Trophoblast cell (in vitro differentiated cells and primary cell): ENCODE results near the gene ATG7.

Experiments used
- DNase-seq, 2 donors: peaks; one replicate each; pipeline ENCODE4 v3.0.0-alpha.2; 2016
- H2AFZ ChIP-seq: 2 replicates; pipeline ENCODE4 v1.6.1; 2013; ENCODE audit warnings: low read length, moderate library complexity, mild to moderate bottlenecking; ENCODE audit not compliant: insufficient read depth, poor library complexity
- H2AK5ac ChIP-seq: 2 replicates; pipeline ENCODE4 v1.6.1; 2013; ENCODE audit warnings: mild to moderate bottlenecking, low read length
- H2BK120ac ChIP-seq: 2 replicates; pipeline ENCODE4 v1.6.1; 2013; ENCODE audit warnings: low read length, mild to moderate bottlenecking, moderate library complexity; ENCODE audit not compliant: insufficient read depth, poor library complexity
- H2BK12ac ChIP-seq: 2 replicates; pipeline ENCODE4 v1.6.1; 2013; ENCODE audit warnings: mild to moderate bottlenecking, low read length, moderate library complexity
- H2BK5ac ChIP-seq: 2 replicates; pipeline ENCODE4 v1.6.1; 2013; ENCODE audit warnings: low read length, low read depth, moderate library complexity, mild to moderate bottlenecking; ENCODE audit not compliant: poor library complexity
- H3K14ac ChIP-seq: 2 replicates; pipeline ENCODE4 v1.6.1; 2013; ENCODE audit warnings: mild to moderate bottlenecking, low read length
- H3K18ac ChIP-seq: 2 replicates; pipeline ENCODE4 v1.6.1; 2013; ENCODE audit warnings: mild to moderate bottlenecking, low read length
- H3K23ac ChIP-seq: 2 replicates; pipeline ENCODE4 v1.6.1; 2013; ENCODE audit warnings: low read length
- H3K27ac ChIP-seq: 2 replicates; pipeline ENCODE4 v1.5.1; 2013; ENCODE audit warnings: low read depth, mild to moderate bottlenecking, inconsistent platforms, low read length, moderate library complexity
- H3K27me3 ChIP-seq: 2 replicates; pipeline ENCODE4 v1.6.1; 2013; ENCODE audit warnings: inconsistent platforms, mild to moderate bottlenecking, low read length, moderate library complexity; ENCODE audit not compliant: insufficient read depth
- H3K36me3 ChIP-seq, 2 experiments: 1 replicate in 1 of 2; 2 replicates in 1 of 2; pipeline ENCODE4 v1.6.1; 2013; ENCODE audit warnings: low read length in 2 of 2, mild to moderate bottlenecking in 2 of 2, moderate library complexity in 1 of 2; ENCODE audit not compliant: insufficient read depth in 2 of 2, control insufficient read depth in 1 of 2
- H3K4ac ChIP-seq: 2 replicates; pipeline ENCODE4 v1.6.1; 2013; ENCODE audit warnings: low read depth, mild to moderate bottlenecking, low read length, moderate library complexity
- H3K4me1 ChIP-seq, 2 experiments: 1 replicate in 1 of 2; 2 replicates in 1 of 2; pipeline ENCODE4 v1.6.1; 2013; ENCODE audit warnings: low read length in 2 of 2, mild to moderate bottlenecking in 2 of 2, moderate library complexity in 1 of 2; ENCODE audit not compliant: insufficient read depth in 2 of 2, control insufficient read depth in 1 of 2
- H3K4me2 ChIP-seq: 2 replicates; pipeline ENCODE4 v1.6.1; 2013; ENCODE audit warnings: inconsistent platforms, mild to moderate bottlenecking, low read length, moderate library complexity
- H3K4me3 ChIP-seq: 2 replicates; pipeline ENCODE4 v1.5.1; 2013; ENCODE audit warnings: mild to moderate bottlenecking, low read depth, low read length, inconsistent platforms
- H3K79me1 ChIP-seq: one replicate; pipeline ENCODE4 v1.6.1; 2013; ENCODE audit warnings: low read length
- H3K79me2 ChIP-seq: 2 replicates; pipeline ENCODE4 v1.6.1; 2013; ENCODE audit warnings: low read length, mild to moderate bottlenecking; ENCODE audit not compliant: control insufficient read depth, insufficient read depth, poor library complexity
- H3K9ac ChIP-seq: 2 replicates; pipeline ENCODE4 v1.6.1; 2013; ENCODE audit warnings: mild to moderate bottlenecking, low read length
- H3K9me3 ChIP-seq: 2 replicates; pipeline ENCODE4 v1.6.1; 2013; ENCODE audit warnings: low read depth, mild to moderate bottlenecking, control low read depth, inconsistent platforms, low read length; ENCODE audit not compliant: insufficient read depth
- H4K12ac ChIP-seq: 2 replicates; pipeline ENCODE4 v1.6.1; 2013; ENCODE audit warnings: low read depth, mild to moderate bottlenecking, low read length, moderate library complexity
- H4K8ac ChIP-seq: 2 replicates; pipeline ENCODE4 v1.6.1; 2013; ENCODE audit warnings: low read depth, mild to moderate bottlenecking, low read length, moderate library complexity
- H4K91ac ChIP-seq: one replicate; pipeline ENCODE4 v1.6.1; 2013; ENCODE audit warnings: low read depth, mild to moderate bottlenecking, low read length, moderate library complexity
- WGBS: extraction: QIAGEN DNeasy Blood & Tissue Kit; methylation state at CpG from one replicate; pipeline ENCODE4 v1.1.7; 2013; ENCODE audit warnings: missing lambda C conversion rate; ENCODE audit not compliant: insufficient read length, insufficient coverage; ENCODE audit errors: extremely low coverage; 5-methylcytosine and 5-hydroxymethylcytosine counted together

The ATG7 gene

DNA sequence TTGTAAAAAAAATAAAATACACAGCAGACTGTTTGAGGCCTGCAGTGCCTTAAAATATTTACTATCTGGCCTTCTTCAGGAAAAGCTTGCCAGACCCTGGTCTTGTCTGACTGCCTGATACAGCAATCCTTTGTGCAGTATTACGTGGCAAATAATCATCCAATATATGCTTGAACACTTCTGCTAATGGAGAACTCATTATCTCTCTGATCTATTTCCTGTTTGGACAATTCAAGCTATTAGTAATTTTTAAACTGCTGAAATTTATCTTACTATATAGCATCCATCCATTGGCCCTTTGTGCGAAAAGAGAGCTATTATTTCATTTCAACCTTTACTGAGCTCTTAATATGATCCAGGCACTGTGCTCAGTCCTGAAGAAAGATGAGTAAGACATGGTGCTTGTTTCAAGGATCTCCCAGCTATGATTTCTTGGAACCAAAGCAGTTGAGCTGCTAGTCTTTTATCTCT, 15.9 kb downstream of the ATG7 start:
- Histone ChIP-seq H3K4ac (no peak overlapping the region), H2AK5ac (no peak overlapping the region), H2BK120ac (no peak overlapping the region), H2BK5ac (no peak overlapping the region), H4K8ac (no peak overlapping the region), H2AFZ (no peak overlapping the region), H3K4me1 (peaks cover 0 to 4% of the 10 kb centered on the region in 2 experiments), H4K12ac (no peak overlapping the region), H3K27me3 (no peaks in the 10 kb centered on the region), H3K14ac (no peak overlapping the region), H3K79me2 (no peaks in the 10 kb centered on the region), H3K4me2 (no peak overlapping the region), H3K9ac (no peak overlapping the region), H3K36me3 (peaks cover 2 to 6% of the 10 kb centered on the region in 2 experiments), H2BK12ac (no peak overlapping the region), H3K9me3 (no peaks in the 10 kb centered on the region), H3K18ac (no peak overlapping the region), H3K27ac (no peak overlapping the region), H3K4me3 (no peak overlapping the region), H4K91ac (no peak overlapping the region), H3K79me1 (peaks cover 2% of the 10 kb centered on the region), H3K23ac (no peak overlapping the region)
- no CpG with 5 or more reads among the region's 2 CpGs for WGBS
- DNase-seq, result no peak

DNA sequence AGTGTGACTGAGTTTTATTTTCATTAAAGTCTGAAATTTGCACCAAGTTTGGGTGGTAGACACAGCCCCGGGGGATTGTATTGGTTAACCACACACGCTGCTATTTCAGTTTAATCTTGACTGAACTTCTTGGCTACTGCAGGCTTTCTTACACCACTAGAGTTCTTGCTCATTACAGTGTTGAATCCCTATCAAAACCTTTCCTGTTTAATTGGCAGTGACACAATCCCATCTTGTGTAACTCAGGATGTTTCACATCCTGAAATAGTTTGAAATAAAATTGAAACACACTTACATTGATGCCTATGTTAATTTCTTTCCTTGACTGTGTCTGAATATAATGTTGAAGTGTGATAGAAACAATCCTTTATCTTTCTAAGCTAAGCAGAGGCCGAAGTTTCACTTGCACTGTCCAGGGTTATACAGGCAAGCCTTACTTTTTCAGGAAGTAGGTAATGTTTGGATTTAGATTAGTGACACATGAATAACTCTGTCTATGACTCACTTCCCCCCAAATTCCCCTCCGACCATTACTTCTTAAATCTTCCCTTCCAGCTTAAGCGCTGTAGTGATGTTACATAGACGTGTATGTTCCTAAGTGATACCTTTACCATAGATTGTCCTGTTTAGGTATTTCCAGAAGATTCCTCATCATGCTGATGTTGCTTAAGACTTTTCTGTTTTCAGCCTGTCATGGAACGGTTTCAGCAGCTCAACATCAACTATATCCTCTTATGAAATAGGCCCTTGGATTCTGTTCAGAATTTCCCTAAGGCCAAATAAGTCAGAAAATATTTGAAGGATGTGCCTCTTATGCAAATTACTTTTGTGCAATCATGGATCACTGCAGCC, 16.8 kb downstream of the ATG7 start:
- H4K91ac ChIP-seq, result no peak overlapping the region
- H3K4ac ChIP-seq, result no peak overlapping the region
- peaks cover 0 to 2% of the 10 kb centered on the region in 2 experiments for H3K4me1 ChIP-seq
- WGBS, result no CpG with 5 or more reads among the region's 7 CpGs
- no peak overlapping the region for H2BK120ac ChIP-seq
- H4K8ac ChIP-seq, result no peak overlapping the region
- H2BK5ac ChIP-seq, result no peak overlapping the region
- no peak overlapping the region for H3K18ac ChIP-seq
- no peak overlapping the region for H2AFZ ChIP-seq
- H3K4me3 ChIP-seq, result no peak overlapping the region
- no peaks in the 10 kb centered on the region for H3K9me3 ChIP-seq
- H2BK12ac ChIP-seq, result no peak overlapping the region
- H3K9ac ChIP-seq, result no peak overlapping the region
- no peaks in the 10 kb centered on the region for H3K79me2 ChIP-seq
- H3K79me1 ChIP-seq, result peaks cover 2% of the 10 kb centered on the region
- no peak overlapping the region for H3K23ac ChIP-seq
- H2AK5ac ChIP-seq, result no peak overlapping the region
- peaks cover 0 to 2% of the 10 kb centered on the region in 2 experiments for H3K36me3 ChIP-seq
- DNase-seq, result peak; percentile 74 to 95
- H3K14ac ChIP-seq, result no peak overlapping the region
- H3K4me2 ChIP-seq, result no peak overlapping the region
- no peak overlapping the region for H4K12ac ChIP-seq
- no peak overlapping the region for H3K27ac ChIP-seq
- H3K27me3 ChIP-seq, result no peaks in the 10 kb centered on the region

DNA sequence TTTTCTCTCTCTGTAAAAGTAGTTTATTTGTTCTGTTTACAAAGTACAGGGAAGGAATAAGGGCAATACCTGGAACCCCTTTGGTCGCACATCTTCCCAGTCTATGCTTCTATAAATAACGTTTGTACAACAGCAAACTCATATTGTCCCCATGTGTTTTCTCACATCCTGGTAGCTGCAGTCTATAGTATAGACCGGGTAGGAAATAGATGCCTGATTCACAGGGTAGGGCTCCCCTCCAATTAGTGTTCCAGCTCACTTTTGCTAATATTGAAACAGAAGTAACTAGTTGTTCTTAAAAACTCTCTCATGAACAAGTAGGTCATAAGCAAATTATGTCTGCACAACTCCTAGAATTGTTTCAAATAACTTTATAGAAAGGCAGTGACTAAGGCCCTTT, 17.7 kb downstream of the ATG7 start:
- no peak overlapping the region for H3K9ac ChIP-seq
- H3K4me1 ChIP-seq, result peaks cover 0 to 2% of the 10 kb centered on the region in 2 experiments
- DNase-seq, result no peak
- no peak overlapping the region for H2BK12ac ChIP-seq
- no peak overlapping the region for H3K14ac ChIP-seq
- H2BK5ac ChIP-seq, result no peak overlapping the region
- no peak overlapping the region for H3K4ac ChIP-seq
- H4K91ac ChIP-seq, result no peak overlapping the region
- H2AK5ac ChIP-seq, result no peak overlapping the region
- H2BK120ac ChIP-seq, result no peak overlapping the region
- no CpG with 5 or more reads among the region's 3 CpGs for WGBS
- no peak overlapping the region for H3K27ac ChIP-seq
- no peak overlapping the region for H2AFZ ChIP-seq
- H3K36me3 ChIP-seq, result peaks cover 0 to 2% of the 10 kb centered on the region in 2 experiments
- H3K4me2 ChIP-seq, result no peak overlapping the region
- no peaks in the 10 kb centered on the region for H3K9me3 ChIP-seq
- no peaks in the 10 kb centered on the region for H3K79me2 ChIP-seq
- H3K18ac ChIP-seq, result no peak overlapping the region
- no peak overlapping the region for H4K12ac ChIP-seq
- H4K8ac ChIP-seq, result no peak overlapping the region
- no peaks in the 10 kb centered on the region for H3K27me3 ChIP-seq
- H3K79me1 ChIP-seq, result peaks cover 2% of the 10 kb centered on the region
- no peak overlapping the region for H3K23ac ChIP-seq
- H3K4me3 ChIP-seq, result no peak overlapping the region

DNA sequence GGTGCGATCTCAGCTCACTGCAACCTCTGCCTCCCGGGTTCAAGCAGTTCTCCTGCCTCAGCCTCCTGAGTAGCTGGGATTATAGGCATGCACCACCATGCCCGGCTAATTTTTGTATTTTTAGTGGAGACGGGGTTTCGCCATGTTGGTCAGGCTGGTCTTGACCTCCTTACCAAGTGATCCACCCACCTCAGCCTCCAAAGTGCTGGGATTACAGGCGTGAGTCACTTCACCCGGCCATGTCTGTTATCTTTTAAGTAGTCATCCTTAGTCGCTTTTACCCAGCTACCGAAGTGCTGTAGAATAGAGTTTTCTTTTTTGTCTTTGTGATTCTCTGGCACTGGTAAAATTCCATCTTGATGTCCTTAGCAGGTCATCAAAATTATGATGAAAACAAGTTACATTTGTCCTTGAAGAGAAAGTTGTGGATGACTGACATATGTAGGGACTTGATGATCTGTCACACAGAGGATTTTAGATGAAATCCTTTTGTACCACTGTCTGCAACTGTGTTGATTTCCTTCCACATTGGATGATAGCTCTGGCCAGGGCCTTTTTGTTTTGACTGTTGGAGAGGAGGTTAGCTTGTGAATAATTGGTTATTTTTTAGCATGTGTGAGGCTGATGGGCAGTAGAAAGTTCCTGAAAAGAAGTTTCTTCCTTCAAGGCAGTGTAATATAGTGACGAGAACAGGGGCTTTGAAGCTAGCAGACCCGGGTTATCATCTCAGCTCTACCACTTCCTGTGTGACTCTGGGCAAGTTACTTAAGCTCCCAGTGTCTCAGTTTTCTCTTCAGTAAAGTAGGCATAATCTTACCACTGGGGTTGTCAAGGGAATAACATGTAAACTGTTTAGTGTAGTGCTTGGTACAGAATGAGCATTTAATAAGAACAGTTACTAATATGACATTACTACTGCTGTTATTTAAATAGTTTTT, 18.8 kb downstream of the ATG7 start:
- Histone ChIP-seq H3K9ac (no peak overlapping the region), H4K91ac (no peak overlapping the region), H2BK12ac (no peak overlapping the region), H3K27me3 (no peaks in the 10 kb centered on the region), H3K4me2 (no peak overlapping the region), H3K79me2 (no peaks in the 10 kb centered on the region), H3K4me1 (peaks cover 0 to 2% of the 10 kb centered on the region in 2 experiments), H3K4ac (no peak overlapping the region), H4K8ac (no peak overlapping the region), H2AFZ (no peak overlapping the region), H3K27ac (no peak overlapping the region), H3K14ac (no peak overlapping the region), H3K9me3 (no peaks in the 10 kb centered on the region), H3K23ac (no peak overlapping the region), H2BK5ac (no peak overlapping the region), H3K79me1 (peaks cover 2% of the 10 kb centered on the region), H3K36me3 (peaks cover 0 to 2% of the 10 kb centered on the region in 2 experiments), H4K12ac (no peak overlapping the region), H2BK120ac (no peak overlapping the region), H2AK5ac (no peak overlapping the region), H3K18ac (no peak overlapping the region), H3K4me3 (no peak overlapping the region)
- no CpG with 5 or more reads among the region's 11 CpGs for WGBS
- peak; percentile 26 to 43 for DNase-seq
